Left colon (tissue), 2 donors: Measurements from ENCODE around the gene AGAP4. TPM values are rescaled to one million over a fixed set of nuclear protein-coding genes. Genes with fewer than 3 reads are reported as not detected.
"Not testable (repeated sequence)": the region's sequence is repeated elsewhere in the genome, so short reads cannot be mapped to it uniquely, and the experiment has no call there.

Source experiments
- ATAC-seq: fragments of 200-7000 bp; cut with Tn5 transposase; one replicate; pipeline ENCODE4 v1.9.1; 2020; ENCODE audit warnings: mild to moderate bottlenecking, moderate library complexity
- DNase-seq, 2 donors: peaks; one replicate each; pipeline ENCODE4 v3.0.0-alpha.2; 2020
- intact Hi-C, 2 donors: fragments of 100-400 bp; cut with DNase I in 1 of 2; cut with micrococcal nuclease in 1 of 2; formaldehyde crosslinking; loops; one replicate each; pipeline versions ENCODE4 v1.11.2 to v1.14.0; 2022; cut with DNase I, micrococcal nuclease
- total RNA-seq, 2 donors: library from RNA; stranded (reverse); fragmentation: NEBNext Ultra II Directional; extraction: Animal tissue kit (Norgen Biotek cat#: 25700); gene quantifications; one replicate each; pipeline ENCODE4 v1.2.1, GENCODE V29; 2021
- donor health status: DM: no; HTN: no; CAD: no.
- donor health status: DM: yes; HTN: yes; CAD: no.

AGAP4 gene
- total RNA-seq, 2 donors from 2014 or later = 11.8 to 15.7 TPM

DNA sequence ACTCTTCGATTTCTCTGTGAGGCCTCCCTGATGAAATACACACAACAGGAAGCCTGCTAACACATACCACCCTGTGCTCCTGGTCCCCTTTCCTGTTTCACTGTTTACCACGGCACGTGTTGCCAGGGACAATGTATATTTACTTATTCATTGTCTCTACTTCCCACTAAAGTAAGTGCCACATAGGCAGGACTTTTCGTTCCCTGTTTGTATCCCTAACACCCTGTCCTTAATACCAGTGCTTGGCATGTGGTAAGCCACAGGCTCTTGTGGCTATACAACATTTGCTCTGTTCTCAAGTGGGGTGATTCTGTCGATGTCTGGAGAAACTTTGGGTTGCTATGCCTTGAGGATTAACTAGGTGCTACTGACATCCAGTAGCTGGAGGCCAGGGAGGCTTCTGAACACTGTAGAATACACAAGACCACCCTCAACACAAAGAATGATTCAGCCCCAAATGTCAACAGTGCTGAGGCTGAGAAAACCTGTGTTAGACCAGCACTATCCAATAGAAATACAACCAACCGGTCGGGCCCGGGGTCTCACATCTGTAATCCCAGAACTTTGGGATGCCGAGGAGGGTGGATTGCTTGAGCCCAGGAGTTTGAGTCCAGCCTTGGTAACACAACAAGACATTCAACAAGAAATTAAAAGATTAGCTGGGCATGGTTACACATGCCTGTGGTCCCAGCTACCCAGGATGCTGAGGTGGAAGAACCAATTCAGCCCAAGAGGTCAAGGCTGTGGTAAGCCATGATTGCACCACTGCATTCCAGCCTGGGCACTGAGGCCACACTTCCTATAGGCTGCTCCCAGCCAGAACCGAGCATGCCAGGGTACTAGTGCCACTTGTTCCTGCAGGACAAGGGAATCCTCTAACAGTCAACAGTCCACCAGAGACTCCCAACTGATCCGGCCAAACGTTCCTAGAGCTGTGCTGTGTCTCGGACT is 44.0 kb downstream of the AGAP4 start:
- DNase-seq, ATAC-seq, intact Hi-C loops: not testable (repeated sequence)

DNA sequence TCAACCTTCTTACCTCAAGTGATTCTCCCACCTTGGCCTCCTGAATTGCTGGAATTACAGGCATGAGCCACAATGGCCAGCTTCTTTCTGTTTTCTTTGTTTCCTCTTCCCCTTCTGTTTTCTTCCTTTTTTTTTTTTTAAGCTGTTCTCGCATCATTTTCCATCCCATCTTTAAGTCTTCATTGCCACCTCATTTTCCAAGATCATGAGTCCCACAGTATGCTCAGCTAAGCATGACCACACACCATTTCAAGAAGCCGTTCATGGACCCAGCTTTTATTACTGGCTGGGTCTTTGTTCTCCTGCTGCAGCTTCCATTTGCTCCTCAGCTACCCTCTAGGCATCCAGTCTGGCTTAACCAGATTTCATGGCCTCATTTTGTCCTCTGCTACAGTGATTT is 52.5 kb downstream of the AGAP4 start:
- DNase-seq, intact Hi-C loops, ATAC-seq: not testable (repeated sequence)

DNA sequence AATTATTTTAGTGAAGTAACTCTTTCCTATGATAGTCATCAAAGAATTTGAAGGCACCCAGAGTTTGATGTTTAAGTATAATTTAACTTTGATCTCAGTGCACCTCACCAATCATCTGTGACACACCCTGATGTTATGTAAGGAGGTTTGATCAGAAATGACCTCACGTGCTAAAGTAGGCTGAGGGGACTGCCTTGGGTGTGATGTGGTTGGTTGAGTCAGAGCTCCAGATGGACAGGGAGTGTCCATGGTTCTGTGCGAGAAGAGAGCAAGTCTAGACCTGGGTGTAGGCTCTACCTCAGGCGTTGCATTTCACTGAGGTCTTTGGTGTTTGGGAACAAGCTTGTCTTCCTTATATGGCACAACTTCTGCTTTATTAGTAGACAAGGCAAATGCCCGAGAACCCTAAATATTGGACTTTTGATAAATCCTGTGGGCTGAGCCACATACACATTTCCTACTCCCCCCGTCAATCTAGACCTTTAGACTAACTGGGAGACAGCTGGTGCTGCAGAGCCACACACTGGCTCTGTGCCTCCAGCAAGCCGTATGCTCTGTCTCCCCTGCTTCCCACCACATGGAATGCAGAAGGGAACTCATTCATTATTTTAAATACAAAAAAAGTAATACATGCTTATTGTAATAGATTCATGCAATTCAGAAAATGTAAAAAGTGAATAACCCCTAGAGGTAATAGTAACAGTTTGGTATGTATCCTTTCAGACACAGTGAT is 56.4 kb downstream of the AGAP4 start:
- ATAC-seq = peak; percentile 29
- intact Hi-C loops, DNase-seq: not testable (repeated sequence)

DNA sequence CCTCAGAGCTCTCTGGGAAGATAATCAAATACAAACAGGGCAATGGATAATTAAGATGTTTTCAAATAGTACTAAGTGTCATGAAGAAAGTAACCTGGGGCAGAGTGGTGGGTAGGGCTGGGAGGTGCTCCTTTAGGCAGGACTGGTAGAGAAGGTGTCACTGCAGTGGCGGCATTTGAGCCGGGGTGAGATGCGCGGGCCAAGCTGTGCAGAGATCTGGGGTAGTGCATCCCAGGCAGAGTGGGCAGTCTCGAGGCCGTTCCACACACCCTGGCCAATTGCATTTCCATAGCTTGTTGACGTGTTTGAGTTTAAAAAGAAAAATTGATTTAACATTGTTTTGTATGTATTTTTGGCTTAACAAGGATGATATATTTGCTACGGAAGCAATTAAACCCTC is 57.3 kb downstream of the AGAP4 start:
- intact Hi-C loops, ATAC-seq, DNase-seq: not testable (repeated sequence)

DNA sequence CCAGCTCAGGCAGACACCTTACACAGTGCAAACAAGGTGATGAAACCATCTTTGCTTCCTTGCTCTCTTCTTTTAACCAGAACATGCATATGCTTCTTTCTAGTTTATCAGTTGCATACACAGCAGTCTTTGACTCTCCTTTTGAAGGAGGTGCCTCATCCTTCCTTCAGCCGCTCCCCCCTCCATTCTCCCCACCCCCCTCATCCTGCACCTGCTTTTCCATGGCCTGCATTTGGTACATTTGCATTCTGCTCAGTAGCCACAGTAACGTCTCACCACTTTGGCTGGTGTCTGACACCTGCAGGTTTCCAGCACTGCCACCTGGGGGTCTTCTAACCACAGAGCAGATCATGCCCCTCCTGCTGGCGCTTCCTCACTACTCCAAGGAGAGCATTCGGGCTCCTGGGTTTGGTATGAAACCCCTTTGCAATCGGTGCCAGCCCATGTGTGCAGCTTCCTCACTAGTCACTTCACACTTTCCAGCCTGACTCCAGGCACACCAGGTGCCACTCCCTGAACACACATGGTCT is 60.0 kb downstream of the AGAP4 start:
- ATAC-seq, intact Hi-C loops, DNase-seq: not testable (repeated sequence)

DNA sequence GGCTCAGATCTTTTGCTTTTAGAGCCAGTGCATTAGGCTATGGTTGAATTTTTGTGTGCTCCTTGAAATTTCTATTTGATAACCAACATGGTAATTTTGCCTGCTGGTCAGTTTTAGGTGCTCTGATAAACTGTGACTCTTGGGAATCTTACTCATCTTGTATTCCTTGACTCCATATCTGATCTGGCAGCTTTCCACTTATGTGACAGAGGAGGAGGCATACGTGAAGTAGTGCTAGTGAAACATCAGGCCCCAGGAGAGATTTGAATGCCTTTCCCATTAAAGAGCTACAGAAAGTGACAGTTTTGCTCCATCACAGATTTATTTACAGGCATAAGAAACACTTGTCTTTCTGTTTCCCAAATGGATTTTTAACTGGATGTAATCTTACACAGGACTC is 61.1 kb downstream of the AGAP4 start:
- DNase-seq, ATAC-seq, intact Hi-C loops: not testable (repeated sequence)

Other genes starting within 250 kb of the AGAP4 start
- 10 to 100 TPM; 13.9 to 19.0 TPM for gene ZFAND4, start 174.7 kb downstream of the AGAP4 start, total RNA-seq
- gene WASHC2C, start 120.2 kb downstream of the AGAP4 start, total RNA-seq = 10 to 100 TPM; 76.9 to 97.0 TPM
- gene TIMM23, start 125.0 kb upstream of the AGAP4 start, total RNA-seq = 10 to 100 TPM; 37.4 to 50.3 TPM
- gene NCOA4, start 183.1 kb upstream of the AGAP4 start, total RNA-seq = 100 to 1,000 TPM; 172 to 204 TPM
- gene MSMB, start 198.8 kb upstream of the AGAP4 start, total RNA-seq = not detected